Vagina (tissue), 2 donors: ENCODE data around the gene DCTN1. TPM values are rescaled to one million over a fixed set of nuclear protein-coding genes. Genes with fewer than 3 reads are reported as not detected.

Experiments
- DNase-seq, 2 donors: peaks; one replicate each; pipeline ENCODE4 v3.0.0-alpha.2; 2017; ENCODE audit errors: extremely low spot score in 2 of 2
- H3K27ac ChIP-seq: fragments of 200-600 bp; sonication (generic); one replicate; pipeline ENCODE4 v1.5.1; 2019
- H3K27me3 ChIP-seq: fragments of 200-600 bp; sonication (generic); one replicate; pipeline ENCODE4 v1.5.1; 2019
- H3K36me3 ChIP-seq, 2 donors: fragments of 200-600 bp; sonication (generic); one replicate each; pipeline ENCODE4 v1.5.1; 2017 to 2019
- H3K4me1 ChIP-seq: fragments of 200-600 bp; sonication (generic); one replicate; pipeline ENCODE4 v1.5.1; 2019
- H3K4me3 ChIP-seq, 2 donors: fragments of 200-600 bp; sonication (generic); 1 replicate in 1 of 2; 2 replicates in 1 of 2; pipeline ENCODE4 v1.5.1; 2016 to 2019
- H3K9me3 ChIP-seq: fragments of 200-600 bp; sonication (generic); one replicate; pipeline ENCODE4 v1.5.1; 2019
- CTCF ChIP-seq, 3 experiments: fragments of 450-650 bp in 2 of 3; fragments of 200-600 bp in 1 of 3; sonication (generic) in 1 of 3; IDR thresholded peaks; one replicate each; pipeline ENCODE4 v1.5.1; 2017 to 2019; ENCODE audit warnings: antibody characterized with exemption in 3 of 3, mild to moderate bottlenecking in 2 of 3, moderate library complexity in 2 of 3
- POLR2A ChIP-seq, 2 donors: fragments of 450-650 bp; IDR thresholded peaks; one replicate each; pipeline ENCODE4 v1.6.1; 2017; ENCODE audit warnings: antibody characterized with exemption in 2 of 2, mild to moderate bottlenecking in 2 of 2, moderate library complexity in 2 of 2
- POLR2AphosphoS5 ChIP-seq, 2 donors: sonication (generic); formaldehyde crosslinking; IDR thresholded peaks; one replicate each; pipeline ENCODE4 v1.9.0; 2017; ENCODE audit warnings: antibody characterized with exemption in 2 of 2, mild to moderate bottlenecking in 2 of 2, low read depth in 1 of 2; ENCODE audit not compliant: insufficient read depth in 1 of 2
- intact Hi-C: fragments of 100-400 bp; cut with DNase I; formaldehyde crosslinking; loops from one replicate; pipeline ENCODE4 v1.15.1; 2023
- total RNA-seq: library from RNA; depleted of rRNA; stranded (reverse); fragments of >200 nt; gene quantifications from one replicate; pipeline ENCODE4 v1.2.3, GENCODE V29; 2016

Gene DCTN1
- total RNA-seq, 1 donor from 2014 or later = 95.0 TPM

GRCh38 chr2:74334931-74335333 is 45.2 kb downstream of the DCTN1 start:
- intact Hi-C loops = loop anchor here (10.0 kb wide), 1 partner anchor 510 kb away; the partner anchor contains the start of gene STAMBP
- H3K4me3 ChIP-seq = no peak overlapping the region
- TF ChIP-seq CTCF (IDR thresholded peaks at IDR 0.05) = peak; percentile 53 to 82 (median 67)
- no peak for TF ChIP-seq POLR2AphosphoS5 (IDR thresholded peaks at IDR 0.05; ENCODE audit: insufficient read depth in 1 of 2, low read depth in 1 of 2)
- TF ChIP-seq POLR2A (IDR thresholded peaks at IDR 0.05) = no peak
- no peaks in the 10 kb centered on the region for H3K27me3 ChIP-seq
- DNase-seq = peak in 1 of 2 donors; percentile 65
- no peaks in the 10 kb centered on the region for H3K4me1 ChIP-seq
- H3K27ac ChIP-seq = no peak overlapping the region
- H3K9me3 ChIP-seq = no peaks in the 10 kb centered on the region
- H3K36me3 ChIP-seq = no peaks in the 10 kb centered on the region

GRCh38 chr2:74333896-74334586 is 46.1 kb downstream of the DCTN1 start:
- intact Hi-C loops = loop anchor here (10.0 kb wide), 1 partner anchor 509 kb away; the partner anchor contains the start of gene STAMBP
- H3K27me3 ChIP-seq = no peaks in the 10 kb centered on the region
- H3K4me1 ChIP-seq = no peaks in the 10 kb centered on the region
- H3K36me3 ChIP-seq = no peaks in the 10 kb centered on the region
- peak in 1 of 2 donors; percentile 37 for DNase-seq
- TF ChIP-seq POLR2AphosphoS5 (IDR thresholded peaks at IDR 0.05; ENCODE audit: insufficient read depth in 1 of 2, low read depth in 1 of 2) (no peak), CTCF (IDR thresholded peaks at IDR 0.05) (no peak), POLR2A (IDR thresholded peaks at IDR 0.05) (no peak)
- no peak overlapping the region for H3K27ac ChIP-seq
- H3K4me3 ChIP-seq = no peak overlapping the region
- H3K9me3 ChIP-seq = no peaks in the 10 kb centered on the region

- Histone ChIP-seq H3K4me1 (no peaks in the 10 kb centered on the region), H3K36me3 (no peaks in the 10 kb centered on the region), H3K27me3 (no peaks in the 10 kb centered on the region), H3K4me3 (no peak overlapping the region), H3K9me3 (no peaks in the 10 kb centered on the region), H3K27ac (no peak overlapping the region)
- intact Hi-C loops = loop anchor here (10.0 kb wide), 1 partner anchor 508 kb away; the partner anchor contains the start of gene STAMBP
- TF ChIP-seq POLR2AphosphoS5 (IDR thresholded peaks at IDR 0.05; ENCODE audit: insufficient read depth in 1 of 2, low read depth in 1 of 2) (no peak), POLR2A (IDR thresholded peaks at IDR 0.05) (no peak), CTCF (IDR thresholded peaks at IDR 0.05) (no peak)
- no peak for DNase-seq
Measured at GRCh38 chr2:74333175-74333574, 46.9 kb downstream of the DCTN1 start.

GRCh38 chr2:74332550-74333174 is 47.4 kb downstream of the DCTN1 start:
- no peak for DNase-seq
- H3K36me3 ChIP-seq = no peaks in the 10 kb centered on the region
- H3K4me1 ChIP-seq = no peaks in the 10 kb centered on the region
- TF ChIP-seq CTCF (IDR thresholded peaks at IDR 0.05) (no peak), POLR2A (IDR thresholded peaks at IDR 0.05) (no peak), POLR2AphosphoS5 (IDR thresholded peaks at IDR 0.05; ENCODE audit: insufficient read depth in 1 of 2, low read depth in 1 of 2) (no peak)
- H3K27me3 ChIP-seq = no peaks in the 10 kb centered on the region
- no peak overlapping the region for H3K27ac ChIP-seq
- intact Hi-C loops = loop anchor here (10.0 kb wide), 1 partner anchor 508 kb away; the partner anchor contains the start of gene STAMBP
- no peak overlapping the region for H3K4me3 ChIP-seq
- H3K9me3 ChIP-seq = no peaks in the 10 kb centered on the region

- TF ChIP-seq CTCF (IDR thresholded peaks at IDR 0.05) (no peak), POLR2A (IDR thresholded peaks at IDR 0.05) (no peak)
- H3K27ac ChIP-seq = no peak overlapping the region
- DNase-seq = no peak
- no peaks in the 10 kb centered on the region for H3K9me3 ChIP-seq
- H3K4me3 ChIP-seq = no peak overlapping the region
- no peaks in the 10 kb centered on the region for H3K27me3 ChIP-seq
- no peaks in the 10 kb centered on the region for H3K36me3 ChIP-seq
- no peaks in the 10 kb centered on the region for H3K4me1 ChIP-seq
- intact Hi-C loops = no loop called here
Measured at GRCh38 chr2:74328573-74328972, 51.5 kb downstream of the DCTN1 start.
